ENCODE data around the gene KIF18A. TPM values are rescaled to one million over a fixed set of nuclear protein-coding genes. Genes with fewer than 3 reads are reported as not detected.

KIF18A gene
- total RNA-seq, 2 experiments from 2014 or later: 36.4 to 42.3 TPM

- H2AFZ ChIP-seq (ENCODE audit: low read length): no peak overlapping the region
- DNase-seq (ENCODE audit: low spot score): no peak
- no peaks in the 10 kb centered on the region for H3K79me2 ChIP-seq (ENCODE audit: insufficient read depth, low read depth, low read length)
- no peaks in the 10 kb centered on the region for H3K9me2 ChIP-seq (ENCODE audit: insufficient read depth, low read length)
- TF ChIP-seq EZH2phosphoT487 (IDR thresholded peaks at IDR 0.05; ENCODE audit: borderline replicate concordance, low read depth, low read length) (no peak), CTCF (conservative IDR thresholded peaks at IDR 0.05; ENCODE audit: low read length) (no peak)
- ChIA-PET POLR2A (no interaction called here), CTCF (ENCODE audit: unreplicated experiment) (no interaction called here)
- peaks cover 5% of the 10 kb centered on the region; the same call in 1 of the 2 replicates for H3K36me3 ChIP-seq (ENCODE audit: insufficient read depth, low read length)
- H3K4me3 ChIP-seq (ENCODE audit: low read depth, low read length, poor library complexity, severe bottlenecking): no peak overlapping the region
- no peak overlapping the region for H3K4me2 ChIP-seq (ENCODE audit: low read length)
- H3K4me1 ChIP-seq (ENCODE audit: insufficient read depth, low read length, poor library complexity, severe bottlenecking): no peaks in the 10 kb centered on the region
- H4K20me1 ChIP-seq (ENCODE audit: insufficient read depth, low read length): no peaks in the 10 kb centered on the region
- intact Hi-C loops (cut with micrococcal nuclease; ENCODE audit: unreplicated experiment): no loop called here
- peaks cover 19% of the 10 kb centered on the region for H3K9me3 ChIP-seq (ENCODE audit: low read length)
- no TSS peak for BruUV-seq (replicated peaks)
- H3K27ac ChIP-seq (ENCODE audit: low read depth, low read length, poor library complexity, severe bottlenecking): no peak overlapping the region
Measured at GRCh38 chr11:28142724-28143123, 34.8 kb upstream of the KIF18A start.

GRCh38 chr11:28140689-28141455, 32.9 kb upstream of the KIF18A start:
- POLR2A ChIA-PET: no interaction called here
- BruUV-seq (replicated peaks): no TSS peak
- Histone ChIP-seq H3K4me3 (ENCODE audit: low read depth, low read length, poor library complexity, severe bottlenecking) (no peak overlapping the region), H3K9me2 (ENCODE audit: insufficient read depth, low read length) (no peaks in the 10 kb centered on the region), H3K79me2 (ENCODE audit: insufficient read depth, low read depth, low read length) (no peaks in the 10 kb centered on the region), H3K4me1 (ENCODE audit: insufficient read depth, low read length, poor library complexity, severe bottlenecking) (no peaks in the 10 kb centered on the region), H3K4me2 (ENCODE audit: low read length) (no peak overlapping the region), H3K9me3 (ENCODE audit: low read length) (peaks cover 29% of the 10 kb centered on the region), H3K27ac (ENCODE audit: low read depth, low read length, poor library complexity, severe bottlenecking) (no peak overlapping the region), H2AFZ (ENCODE audit: low read length) (no peak overlapping the region), H3K36me3 (ENCODE audit: insufficient read depth, low read length) (peaks cover 6% of the 10 kb centered on the region), H4K20me1 (ENCODE audit: insufficient read depth, low read length) (no peaks in the 10 kb centered on the region)
- peak; percentile 2 for DNase-seq (ENCODE audit: low spot score)
- CTCF ChIA-PET (ENCODE audit: unreplicated experiment): no interaction called here
- intact Hi-C loops (cut with micrococcal nuclease; ENCODE audit: unreplicated experiment): no loop called here
- TF ChIP-seq CTCF (conservative IDR thresholded peaks at IDR 0.05; ENCODE audit: low read length) (no peak), EZH2phosphoT487 (IDR thresholded peaks at IDR 0.05; ENCODE audit: borderline replicate concordance, low read depth, low read length) (no peak)

- POLR2A ChIA-PET: interaction anchor here (0.6 kb wide), 1 partner anchor 19 kb away, joined by 3 read pairs; no protein-coding TSS in a partner anchor
- CTCF ChIA-PET (ENCODE audit: unreplicated experiment): no interaction called here
- H2AFZ ChIP-seq (ENCODE audit: low read length): no peak overlapping the region
- TF ChIP-seq EZH2phosphoT487 (IDR thresholded peaks at IDR 0.05; ENCODE audit: borderline replicate concordance, low read depth, low read length): no peak
- no peak for TF ChIP-seq CTCF (conservative IDR thresholded peaks at IDR 0.05; ENCODE audit: low read length)
- H3K9me3 ChIP-seq (ENCODE audit: low read length): peaks cover 39% of the 10 kb centered on the region
- H3K36me3 ChIP-seq (ENCODE audit: insufficient read depth, low read length): peaks cover 16% of the 10 kb centered on the region
- no peaks in the 10 kb centered on the region for H4K20me1 ChIP-seq (ENCODE audit: insufficient read depth, low read length)
- H3K27ac ChIP-seq (ENCODE audit: low read depth, low read length, poor library complexity, severe bottlenecking): no peak overlapping the region
- intact Hi-C loops (cut with micrococcal nuclease; ENCODE audit: unreplicated experiment): no loop called here
- H3K4me2 ChIP-seq (ENCODE audit: low read length): no peak overlapping the region
- no peaks in the 10 kb centered on the region for H3K4me1 ChIP-seq (ENCODE audit: insufficient read depth, low read length, poor library complexity, severe bottlenecking)
- BruUV-seq (replicated peaks): no TSS peak
- H3K9me2 ChIP-seq (ENCODE audit: insufficient read depth, low read length): no peaks in the 10 kb centered on the region
- no peaks in the 10 kb centered on the region for H3K79me2 ChIP-seq (ENCODE audit: insufficient read depth, low read depth, low read length)
- H3K4me3 ChIP-seq (ENCODE audit: low read depth, low read length, poor library complexity, severe bottlenecking): no peak overlapping the region
- no peak for DNase-seq (ENCODE audit: low spot score)
Measured at GRCh38 chr11:28139841-28140415, 32.0 kb upstream of the KIF18A start.
